SW480 (cell line): ENCODE data around the gene SLAIN1.

Experiments used
- DNase-seq: peaks from one replicate; pipeline ENCODE4 v3.0.0-alpha.2; 2016; ENCODE audit warnings: low spot score

The SLAIN1 gene

GRCh38 chr13:77714119-77714755 is 16.8 kb downstream of the SLAIN1 start:
- no peak for DNase-seq

- DNase-seq, result no peak
Observed at GRCh38 chr13:77715233-77715891, 17.9 kb downstream of the SLAIN1 start.

GRCh38 chr13:77716692-77717091 is 19.2 kb downstream of the SLAIN1 start:
- no peak for DNase-seq

DNA sequence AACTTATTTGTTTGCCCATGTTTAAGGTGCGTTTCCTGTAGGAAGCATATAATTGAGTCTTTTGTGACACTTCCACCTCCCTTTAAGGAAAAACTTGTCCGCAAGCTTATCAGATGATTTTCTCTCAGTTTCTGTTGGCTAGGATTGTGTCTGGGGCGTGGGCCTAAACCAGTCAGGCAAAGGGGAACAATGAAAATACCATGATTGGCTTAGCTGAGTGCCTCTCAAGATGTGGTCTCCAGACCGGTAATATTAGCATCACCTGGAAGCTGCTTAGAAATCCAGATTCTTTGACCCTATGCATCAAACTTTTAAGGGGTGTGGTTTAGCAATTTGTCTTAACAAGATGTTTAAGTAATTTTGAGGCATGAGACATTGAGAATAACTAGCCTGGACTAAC is 20.0 kb downstream of the SLAIN1 start:
- no peak for DNase-seq

- no peak for DNase-seq
Observed at GRCh38 chr13:77719128-77719527, 21.6 kb downstream of the SLAIN1 start.

GRCh38 chr13:77720988-77721387 is 23.5 kb downstream of the SLAIN1 start:
- no peak for DNase-seq

GRCh38 chr13:77724092-77724491 is 26.6 kb downstream of the SLAIN1 start:
- no peak for DNase-seq

DNA sequence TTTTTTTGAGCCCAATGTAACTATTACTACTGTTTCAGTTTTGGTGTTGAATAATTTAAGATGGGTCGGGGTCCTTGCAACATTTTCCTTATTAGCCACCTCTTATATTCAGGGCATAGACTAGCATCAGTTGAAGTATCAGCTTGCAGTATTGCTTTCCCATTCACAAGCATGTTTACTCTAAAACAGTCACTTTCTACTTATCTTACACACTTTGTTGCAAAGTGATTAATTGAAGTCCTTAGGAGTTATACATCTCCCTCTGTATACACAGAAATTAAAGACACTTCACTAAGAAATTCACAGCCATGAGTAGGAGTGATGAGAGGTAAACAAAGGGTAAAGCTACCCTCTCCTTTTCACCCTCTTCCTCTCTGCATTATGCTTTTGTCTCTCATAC is 27.6 kb downstream of the SLAIN1 start:
- no peak for DNase-seq

DNA sequence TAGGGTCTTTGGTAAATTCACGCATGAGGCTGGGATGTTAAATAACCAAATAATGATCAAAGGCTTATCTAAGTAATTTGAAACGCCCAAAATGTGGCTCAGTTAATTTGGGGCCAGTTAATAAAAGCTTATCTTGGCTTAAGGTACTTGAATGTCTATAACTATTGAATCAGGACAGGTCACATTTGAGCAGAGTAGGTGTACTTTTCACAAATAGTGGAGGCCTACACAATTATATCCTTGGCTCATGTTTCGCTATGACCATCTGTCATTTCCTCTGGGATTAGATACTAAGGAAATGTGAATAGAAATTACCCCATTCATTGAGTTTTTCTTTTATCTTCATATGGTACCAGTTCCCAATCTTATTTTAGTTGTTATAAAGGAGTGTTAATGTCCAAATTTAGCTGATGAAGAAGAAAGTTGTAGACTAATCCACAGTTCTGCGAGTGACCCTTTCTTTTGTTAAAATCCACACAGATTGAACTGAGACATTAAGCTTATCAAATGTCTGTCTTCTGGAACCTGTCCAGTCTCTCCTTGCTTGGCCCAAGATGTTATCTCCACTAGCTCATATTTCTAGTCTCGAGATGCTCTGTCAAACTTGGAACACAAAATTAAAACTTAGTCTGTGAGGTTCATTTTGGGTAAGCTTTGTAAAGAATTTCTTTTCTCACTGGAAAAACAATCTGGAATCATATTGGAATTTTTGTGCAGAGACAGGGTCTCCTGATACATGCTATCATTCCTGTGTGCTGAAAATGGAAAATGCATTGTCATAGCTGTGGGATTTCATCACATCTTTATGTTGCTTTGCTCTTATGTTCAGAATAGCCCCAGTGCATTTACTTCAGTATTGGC is 31.0 kb downstream of the SLAIN1 start:
- no peak for DNase-seq

DNA sequence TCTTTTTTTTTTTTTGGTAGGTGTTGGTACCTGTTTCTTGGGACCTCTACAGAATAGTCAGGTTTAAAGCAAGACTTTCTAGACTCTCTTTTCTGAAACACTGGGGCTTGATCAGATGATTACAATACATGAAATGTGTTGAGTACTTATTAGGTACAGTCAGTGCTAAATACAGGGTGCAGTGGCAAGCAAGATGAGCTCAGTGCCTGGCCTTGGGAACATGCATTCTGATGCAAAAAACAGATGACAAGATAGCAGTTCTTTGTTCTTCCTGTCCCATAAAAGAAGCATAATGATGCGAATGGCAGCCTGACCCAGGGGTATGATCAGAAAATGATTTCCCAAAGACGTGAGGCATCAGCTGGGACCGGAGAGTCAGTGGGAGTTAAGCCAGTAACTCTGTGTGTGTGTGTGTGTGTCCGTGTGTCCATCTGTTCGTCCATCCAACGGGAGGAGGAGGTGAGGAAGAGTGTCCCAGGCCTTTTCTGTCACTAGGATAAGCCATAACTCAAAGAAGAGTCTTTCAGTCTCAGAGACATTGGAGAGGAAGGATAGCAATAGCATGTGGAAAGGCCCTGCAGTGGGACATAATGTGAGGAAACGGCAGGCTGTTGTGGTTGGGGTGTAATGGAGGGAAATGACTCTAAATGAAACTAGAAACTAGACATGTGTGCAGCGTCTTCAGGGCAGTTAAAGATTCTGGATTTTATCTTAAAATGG is 32.2 kb downstream of the SLAIN1 start:
- DNase-seq, result no peak

GRCh38 chr13:77730572-77730971 is 33.1 kb downstream of the SLAIN1 start:
- no peak for DNase-seq

- no peak for DNase-seq
Observed at GRCh38 chr13:77732287-77732686, 34.8 kb downstream of the SLAIN1 start.

DNA sequence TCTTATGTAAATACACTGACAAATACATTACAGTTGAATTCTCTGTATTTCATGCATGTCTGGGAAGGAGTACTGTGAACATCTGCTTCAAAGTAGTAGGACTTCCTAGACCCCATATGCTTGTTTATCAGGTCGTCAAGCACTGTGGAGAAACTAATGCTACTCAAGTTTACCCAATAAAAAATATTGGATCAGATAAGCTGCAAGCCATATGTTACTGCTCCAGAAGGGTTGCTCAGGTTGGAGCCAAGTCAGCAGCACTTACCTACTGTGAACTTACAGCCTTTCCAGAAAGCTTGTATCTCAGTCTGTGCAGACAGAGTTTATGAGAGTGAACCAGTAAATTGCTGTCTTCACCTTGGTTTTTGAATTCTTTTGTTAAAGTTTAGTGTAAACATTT is 36.2 kb downstream of the SLAIN1 start:
- no peak for DNase-seq

DNA sequence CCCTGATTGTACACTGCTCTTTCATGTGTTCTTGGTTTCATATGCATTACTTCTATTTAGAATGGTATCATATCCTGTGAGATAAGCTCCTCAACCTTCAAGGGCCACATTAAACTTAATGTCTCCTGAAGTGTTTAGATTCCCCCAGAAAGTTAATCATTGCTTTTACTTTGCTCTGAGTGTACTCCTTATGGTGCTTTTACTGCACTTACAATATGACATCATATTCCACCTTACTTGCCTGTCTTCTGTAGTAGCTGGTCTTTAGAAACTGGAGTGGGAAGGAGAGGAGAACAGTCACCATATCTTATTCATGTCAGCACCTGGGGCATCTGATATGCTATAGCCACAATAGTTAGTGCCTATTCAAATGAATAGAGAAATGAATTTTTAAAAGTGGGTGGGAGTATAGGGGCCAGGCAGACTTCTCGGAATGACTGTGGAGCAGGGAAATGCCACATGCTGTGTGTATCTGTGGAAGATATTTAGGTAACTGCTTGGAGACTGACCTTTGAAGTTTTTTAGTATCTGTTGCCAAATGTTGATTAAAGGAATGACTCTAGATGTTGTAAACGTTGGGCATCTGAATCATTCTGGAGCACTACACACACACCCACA is 40.2 kb downstream of the SLAIN1 start:
- no peak for DNase-seq

DNA sequence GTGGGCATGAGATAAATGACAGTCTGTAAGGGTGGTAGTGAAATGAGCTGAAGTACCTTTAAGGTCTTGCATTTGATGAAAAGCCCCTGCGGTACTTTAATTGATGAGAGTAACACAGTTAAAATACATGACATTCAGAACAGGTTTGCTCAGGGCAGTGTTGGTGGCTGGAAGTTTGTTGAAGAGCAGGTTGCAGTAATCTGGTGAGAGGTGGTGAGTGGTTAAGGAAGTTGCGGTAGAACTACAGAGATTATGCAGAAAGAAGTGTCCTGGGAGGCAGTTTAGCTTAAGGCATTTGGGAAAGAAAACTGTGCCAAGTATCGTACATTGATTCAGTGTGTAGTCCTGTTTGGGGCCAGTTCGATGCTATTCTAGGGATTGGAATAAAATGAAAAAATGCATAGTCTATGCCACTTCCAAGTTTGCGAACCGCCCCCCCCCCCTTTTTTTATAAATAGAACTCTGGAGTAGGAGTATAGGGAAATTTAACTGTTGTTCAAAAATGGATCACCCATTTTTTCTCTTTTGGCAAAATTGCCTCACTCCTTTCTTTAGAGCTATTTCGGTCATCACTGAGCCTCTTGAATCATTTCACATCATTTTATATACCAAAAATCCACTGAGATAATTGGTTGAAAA is 42.7 kb downstream of the SLAIN1 start:
- DNase-seq, result no peak

GRCh38 chr13:77740931-77741596 is 43.6 kb downstream of the SLAIN1 start:
- no peak for DNase-seq

- DNase-seq, result no peak
Observed at GRCh38 chr13:77741597-77741972, 44.1 kb downstream of the SLAIN1 start.

- no peak for DNase-seq
Observed at GRCh38 chr13:77742801-77743200, 45.3 kb downstream of the SLAIN1 start.

DNA sequence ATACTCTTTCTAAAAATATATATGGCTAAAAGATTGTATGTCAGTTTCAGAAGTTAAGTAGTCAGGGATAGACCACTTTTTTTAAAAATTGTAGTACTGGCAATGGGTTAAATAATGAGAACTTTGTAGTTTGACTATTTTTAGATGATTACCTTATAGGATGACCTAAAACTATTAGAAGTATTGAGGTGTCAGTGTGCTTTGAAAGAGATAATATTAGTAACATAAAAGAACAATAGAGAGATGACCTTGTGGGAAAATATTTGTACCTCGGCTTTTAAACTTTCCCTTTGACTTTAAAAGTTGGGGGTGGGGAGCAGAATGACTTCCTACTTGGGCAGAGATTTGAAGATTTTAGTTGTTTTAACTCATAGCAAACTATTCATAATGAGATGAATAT is 48.3 kb downstream of the SLAIN1 start:
- no peak for DNase-seq

- DNase-seq, result no peak
Observed at GRCh38 chr13:77749344-77749880, 51.9 kb downstream of the SLAIN1 start.
